Fibroblast of skin of left biceps (primary cell): Measurements from ENCODE around the gene IQUB.
"Not testable (repeated sequence)": the region's sequence is repeated elsewhere in the genome, so short reads cannot be mapped to it uniquely, and the experiment has no call there.

ENCODE experiments used
- DNase-seq, 2 experiments: peaks; one replicate each; pipeline ENCODE4 v3.0.0-alpha.2; 2013; ENCODE audit warnings: low read depth in 2 of 2

The IQUB gene

DNA sequence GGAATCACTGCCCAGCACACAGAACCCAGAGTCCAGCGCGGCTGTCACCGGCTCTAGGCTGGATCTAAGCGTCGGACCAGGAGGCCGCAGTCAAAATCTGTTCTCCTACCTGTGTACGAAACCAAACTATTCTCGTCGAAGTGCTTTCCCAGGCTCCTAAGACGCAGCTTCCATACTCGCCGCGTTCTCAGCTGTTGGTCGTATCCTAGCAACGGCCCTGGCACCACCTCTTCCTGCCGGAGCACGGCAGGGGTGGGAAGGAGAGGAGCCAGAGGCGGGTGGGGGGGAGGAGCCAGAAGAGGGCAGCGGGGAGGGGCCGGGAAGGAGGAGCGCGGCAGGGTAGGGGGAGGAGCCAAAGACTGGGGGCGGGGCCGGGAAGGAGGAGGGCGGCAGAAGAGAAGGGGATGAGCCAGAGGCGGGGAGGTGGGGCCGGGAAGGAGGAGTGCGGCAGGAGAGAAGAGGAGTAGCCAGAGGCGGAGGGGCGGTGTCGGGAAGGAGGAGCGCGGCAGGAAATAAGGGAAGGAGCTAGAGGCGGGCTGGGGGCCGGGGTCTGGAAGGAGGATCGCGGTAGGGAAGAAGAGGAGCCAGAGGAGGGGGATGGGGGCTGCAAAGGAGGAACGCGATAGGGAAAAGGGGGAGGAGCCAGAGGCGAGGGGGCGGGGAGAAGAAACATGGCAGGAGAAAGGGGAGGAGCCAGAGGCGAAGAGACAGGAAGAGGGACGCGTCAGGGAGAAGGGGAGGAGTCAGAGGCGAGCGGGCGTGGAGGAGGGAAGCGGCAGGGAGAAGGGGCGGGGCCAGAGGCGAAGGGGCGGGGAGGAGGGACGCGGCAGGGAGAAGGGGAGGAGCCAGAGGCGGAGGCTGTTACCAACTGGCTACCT is at the start of gene IQUB:
TSS of gene IQUB (minus strand) at position 213 of the 878 bp plus-strand sequence. CDS start 22,255 bp downstream, outside the sequence.
- peak; percentile 88 to 91 for DNase-seq

DNA sequence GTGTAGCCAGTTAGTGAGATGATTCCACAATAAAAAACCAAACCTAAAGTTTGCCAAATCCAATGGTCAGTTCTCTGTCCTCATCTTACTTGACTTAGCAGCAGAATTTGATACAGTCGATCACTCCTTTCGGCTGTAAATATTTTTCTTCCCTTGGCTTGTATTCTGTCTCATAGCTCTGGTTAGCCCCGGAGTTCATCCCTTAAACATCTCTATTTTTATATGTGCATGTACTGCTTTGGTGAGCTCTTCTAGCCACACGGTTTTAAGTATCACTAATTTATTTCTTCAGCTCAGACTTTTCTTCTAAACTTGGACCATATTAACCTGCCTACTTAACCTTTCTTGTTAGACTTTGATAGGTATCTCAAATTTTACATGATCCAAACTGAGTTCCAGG is 49.4 kb upstream of the IQUB start:
- no peak for DNase-seq

DNA sequence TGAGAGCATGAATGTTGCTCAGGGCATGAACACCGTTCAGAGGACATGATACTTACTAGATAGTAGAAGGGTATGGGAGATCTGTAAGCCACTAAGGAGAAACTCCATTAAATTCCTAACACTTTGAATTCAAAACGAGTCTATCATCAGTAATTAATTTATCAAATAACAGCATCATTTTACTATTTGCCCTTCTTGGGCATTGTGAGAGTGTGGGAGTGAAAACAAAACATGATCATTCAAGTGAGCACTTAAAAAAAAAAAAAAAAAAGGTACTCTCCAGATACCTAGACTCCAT is 46.7 kb upstream of the IQUB start:
- DNase-seq = no peak

DNA sequence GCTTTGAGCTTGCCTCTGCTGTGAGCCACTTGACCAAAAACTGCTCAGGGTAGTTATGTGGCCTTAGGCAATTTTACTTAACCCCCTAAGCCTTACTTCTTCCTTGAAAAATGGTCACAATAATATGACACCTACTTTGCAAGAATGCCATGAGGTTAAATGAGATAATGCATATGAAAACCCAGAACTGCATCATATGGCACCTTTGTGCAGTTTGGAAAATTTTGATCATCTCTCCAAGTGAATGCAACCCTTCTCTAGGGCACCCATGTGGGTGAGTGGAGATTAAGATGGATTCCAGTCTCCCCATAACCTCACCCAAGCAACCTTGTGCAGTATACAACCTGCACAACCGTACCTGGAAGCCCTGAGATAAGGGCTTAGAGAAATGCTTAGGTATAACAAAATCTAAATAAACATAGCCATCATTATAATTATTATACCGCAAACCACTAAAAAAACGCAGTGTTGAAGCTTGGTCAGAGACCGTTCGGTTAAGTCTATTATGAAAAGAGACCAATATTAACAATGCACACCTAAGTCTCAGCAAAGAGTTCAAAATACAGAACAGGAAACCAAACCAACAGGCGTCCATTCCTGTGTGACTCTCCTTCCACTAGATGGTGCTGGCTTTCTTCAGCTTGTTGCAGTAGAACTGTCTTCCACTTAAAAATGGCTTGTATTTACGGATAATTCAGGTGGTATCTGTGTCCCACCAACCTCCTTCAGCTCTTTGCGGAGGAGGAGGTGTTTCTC is 46.2 kb upstream of the IQUB start:
- no peak for DNase-seq

DNA sequence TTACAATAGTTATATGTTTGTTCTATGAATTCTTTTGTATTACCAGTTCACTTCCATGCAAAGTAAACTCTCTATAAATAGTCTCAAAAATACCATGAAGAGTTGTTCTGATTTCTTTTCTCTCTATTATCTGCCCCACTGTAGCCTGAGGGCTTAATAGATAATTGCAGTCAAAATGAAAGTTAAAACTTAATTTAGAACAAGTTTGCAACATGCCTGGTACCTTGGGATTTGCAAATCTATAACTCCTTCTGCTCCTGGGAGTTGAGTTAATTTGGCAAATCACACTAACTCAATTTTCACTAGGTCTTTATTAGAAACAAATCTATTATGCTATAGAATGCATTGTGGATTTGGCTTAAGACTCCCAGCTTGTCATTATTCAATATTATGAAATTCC is 45.0 kb upstream of the IQUB start:
- no peak for DNase-seq

DNA sequence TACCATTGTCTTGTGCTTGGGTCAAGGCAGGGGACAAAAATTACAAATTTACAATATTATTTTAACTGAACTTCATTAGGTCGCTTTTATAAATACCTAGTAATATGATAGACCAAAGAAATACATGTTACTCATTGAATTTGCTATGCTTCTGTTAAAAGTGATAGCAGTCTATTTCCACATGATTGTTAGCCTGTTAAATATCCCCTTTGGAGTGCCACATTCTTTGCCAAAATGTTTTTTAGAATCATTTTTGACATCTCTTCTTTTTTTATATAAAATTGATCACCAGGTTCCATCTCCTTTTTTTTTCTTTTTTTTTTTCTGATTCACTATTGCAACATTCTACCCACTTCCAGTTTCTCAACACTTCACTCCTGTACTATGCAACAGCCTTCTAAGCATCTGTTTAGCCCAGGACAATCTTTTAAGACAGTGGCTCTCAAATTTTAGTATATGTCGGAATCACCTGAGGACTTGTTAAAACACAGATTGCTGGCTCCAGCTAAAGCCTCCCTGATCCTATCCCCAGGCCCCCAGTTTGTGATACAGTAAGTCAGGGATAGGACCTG is 39.6 kb upstream of the IQUB start:
- no peak for DNase-seq

DNA sequence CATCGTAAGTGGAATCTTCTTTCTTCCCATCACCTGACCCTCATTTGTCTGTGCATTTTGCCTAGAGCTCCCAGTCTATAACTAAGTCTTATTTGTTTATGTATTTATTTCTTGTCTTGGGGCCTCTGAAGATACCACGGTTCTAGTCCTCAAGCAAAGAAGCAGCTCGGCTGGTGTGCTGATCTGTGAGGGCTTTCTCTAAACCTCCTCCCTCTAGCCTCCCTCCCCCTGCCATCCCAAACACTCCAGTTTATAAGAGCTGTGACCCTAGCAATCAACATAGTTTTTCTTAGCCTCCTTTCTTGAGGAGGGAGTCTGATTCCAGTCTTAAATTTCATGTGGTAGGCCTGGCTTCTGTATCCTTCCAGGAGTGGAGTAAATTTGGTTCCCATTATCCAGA is 38.9 kb upstream of the IQUB start:
- DNase-seq = no peak

DNA sequence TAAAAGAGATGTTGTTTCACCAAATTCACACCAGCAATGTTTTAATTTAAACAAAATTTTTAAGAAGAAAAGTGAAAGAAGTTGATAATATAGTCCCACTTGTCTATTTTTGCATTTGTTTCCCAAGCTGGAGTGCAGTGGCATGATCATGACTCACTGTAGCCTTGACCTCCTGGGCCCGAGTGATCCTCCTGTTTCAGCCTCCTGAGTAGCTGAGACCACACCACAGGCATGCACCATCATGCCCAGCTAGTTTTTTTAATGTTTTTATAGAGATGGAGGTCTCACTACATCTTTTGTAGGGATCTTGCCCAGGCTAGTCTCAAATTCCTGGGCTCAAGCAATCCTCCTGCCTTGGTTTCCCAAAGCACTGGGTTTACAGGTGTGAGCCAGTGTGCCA is 37.3 kb upstream of the IQUB start:
- no peak for DNase-seq

DNA sequence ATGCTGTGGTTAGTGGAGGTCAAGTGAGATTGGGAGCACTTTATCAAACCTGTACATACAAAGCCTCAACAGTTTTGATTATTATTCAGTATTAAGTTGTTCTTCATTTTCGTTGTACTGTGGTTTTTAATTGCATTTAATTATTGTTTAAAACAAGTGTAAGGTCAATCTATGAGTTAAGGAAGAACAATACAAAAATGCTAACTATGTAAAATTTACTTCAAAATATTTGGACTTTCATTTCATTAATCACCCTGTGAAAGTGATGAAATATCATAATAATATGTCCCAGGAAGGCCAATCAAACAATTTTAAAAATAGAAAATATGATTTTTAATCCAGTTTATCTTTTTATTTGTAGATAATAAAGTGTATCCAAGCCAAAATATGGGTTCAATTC is 36.8 kb upstream of the IQUB start:
- DNase-seq = no peak

DNA sequence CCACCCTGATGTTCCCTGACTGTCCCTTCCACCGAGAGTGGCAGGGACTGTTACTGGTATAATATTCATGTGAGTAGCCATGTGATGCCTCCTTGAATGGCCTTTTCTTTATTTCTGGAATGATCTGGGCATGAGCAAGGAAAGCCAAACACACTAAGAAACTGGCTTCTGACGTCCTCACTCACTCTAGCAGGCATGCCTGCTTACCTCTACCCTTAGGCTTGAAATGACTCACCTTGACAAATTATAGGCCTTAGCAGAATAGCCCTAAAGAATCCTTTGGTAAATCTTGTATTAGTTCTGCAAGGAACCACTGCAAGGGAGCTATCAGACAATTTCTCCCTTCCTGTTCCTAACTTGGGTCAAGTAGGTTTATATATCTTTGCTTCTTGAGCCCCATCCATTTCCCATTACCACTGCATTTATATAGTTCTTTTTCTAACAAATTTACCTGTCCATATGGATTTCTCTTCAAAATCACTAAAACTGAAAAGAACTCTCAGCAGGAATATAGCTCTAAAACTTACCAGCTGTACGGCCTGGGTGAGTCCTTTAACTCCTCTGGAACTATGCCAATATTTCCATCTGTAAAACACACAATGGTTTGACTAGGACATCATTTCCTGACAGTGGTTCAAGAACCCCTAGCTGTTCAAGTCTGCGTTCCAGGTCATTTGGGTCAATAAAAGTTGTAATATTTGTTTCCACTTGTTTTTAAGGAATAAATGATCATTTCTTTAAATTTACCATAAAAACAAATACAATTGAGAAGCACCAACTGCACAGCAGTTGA is 36.2 kb upstream of the IQUB start:
- DNase-seq = no peak

DNA sequence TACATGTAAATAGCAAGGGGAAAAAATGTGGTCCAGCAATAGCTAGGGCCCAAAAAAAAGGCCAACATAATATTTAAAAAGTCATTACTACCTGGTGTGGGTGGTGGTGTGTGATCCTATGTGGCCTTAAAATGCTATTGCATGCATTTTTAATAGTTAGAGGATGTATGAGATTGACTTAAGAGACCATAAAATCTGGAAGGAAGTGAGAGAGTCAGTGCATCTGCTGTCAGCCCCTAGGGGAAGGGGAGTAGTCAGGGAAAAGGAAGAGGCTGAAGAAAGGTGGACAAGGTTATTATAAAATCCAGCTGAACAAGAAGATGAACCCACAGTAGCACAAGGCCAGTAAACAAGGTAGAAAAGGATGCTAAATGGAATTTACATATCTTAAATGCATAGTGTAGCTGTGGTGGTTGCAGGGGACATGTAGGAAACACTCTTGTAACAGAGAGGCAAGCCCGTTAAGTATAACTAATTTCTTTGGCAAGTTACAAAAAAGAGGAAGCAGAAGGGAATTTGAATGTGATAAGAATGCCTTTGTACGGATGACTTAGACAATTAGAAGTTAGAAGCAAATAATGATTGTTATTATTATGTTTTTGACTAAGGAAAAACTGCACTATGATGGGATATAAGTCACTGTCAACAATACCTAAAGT is 35.1 kb upstream of the IQUB start:
- no peak for DNase-seq

DNA sequence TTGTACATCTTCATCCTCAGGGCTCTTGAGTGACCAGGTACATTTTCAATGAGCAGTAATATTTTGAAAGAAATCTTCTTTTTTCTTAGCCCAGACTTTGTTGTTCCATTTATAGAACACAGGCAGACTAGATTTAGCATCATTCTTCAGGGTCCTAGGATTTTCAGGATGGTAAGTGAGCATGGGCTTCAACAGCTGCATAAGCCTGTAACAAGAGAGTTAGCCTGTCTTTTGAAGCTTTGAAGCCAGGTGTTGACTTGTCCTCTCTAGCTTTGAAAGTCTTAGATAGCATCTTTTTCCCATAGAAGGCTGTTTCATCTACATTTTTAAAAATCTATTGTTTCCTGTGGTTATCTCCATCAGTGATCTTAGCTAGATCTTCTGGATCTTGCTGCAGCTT is 27.7 kb upstream of the IQUB start:
- no peak for DNase-seq

DNA sequence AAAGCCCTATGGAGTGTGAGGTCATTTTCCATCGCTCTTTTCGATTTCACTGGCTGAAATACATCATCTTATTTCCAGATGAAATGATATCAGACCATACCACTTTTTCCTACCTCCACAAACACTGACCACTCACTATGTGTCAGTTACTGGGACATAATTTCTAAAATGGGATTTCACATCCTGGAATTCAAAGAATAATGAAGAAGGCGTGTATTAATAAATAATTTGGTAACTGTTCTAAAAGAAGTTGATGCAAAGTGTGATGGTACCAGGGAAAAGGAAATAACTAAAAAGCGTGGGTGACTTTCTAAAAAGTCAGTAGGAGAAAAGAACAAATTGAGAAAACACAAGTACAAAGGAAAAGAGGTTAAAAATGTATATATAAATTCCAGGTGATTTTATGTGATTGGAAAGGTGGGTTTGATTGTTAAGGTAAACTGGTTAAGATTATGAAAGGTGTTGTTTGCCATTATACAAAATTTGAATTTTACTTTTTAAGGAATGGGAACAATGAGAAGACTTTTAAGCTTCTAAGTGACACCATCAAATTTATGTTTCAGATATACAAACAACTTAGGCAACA is 24.0 kb upstream of the IQUB start:
- no peak for DNase-seq

DNA sequence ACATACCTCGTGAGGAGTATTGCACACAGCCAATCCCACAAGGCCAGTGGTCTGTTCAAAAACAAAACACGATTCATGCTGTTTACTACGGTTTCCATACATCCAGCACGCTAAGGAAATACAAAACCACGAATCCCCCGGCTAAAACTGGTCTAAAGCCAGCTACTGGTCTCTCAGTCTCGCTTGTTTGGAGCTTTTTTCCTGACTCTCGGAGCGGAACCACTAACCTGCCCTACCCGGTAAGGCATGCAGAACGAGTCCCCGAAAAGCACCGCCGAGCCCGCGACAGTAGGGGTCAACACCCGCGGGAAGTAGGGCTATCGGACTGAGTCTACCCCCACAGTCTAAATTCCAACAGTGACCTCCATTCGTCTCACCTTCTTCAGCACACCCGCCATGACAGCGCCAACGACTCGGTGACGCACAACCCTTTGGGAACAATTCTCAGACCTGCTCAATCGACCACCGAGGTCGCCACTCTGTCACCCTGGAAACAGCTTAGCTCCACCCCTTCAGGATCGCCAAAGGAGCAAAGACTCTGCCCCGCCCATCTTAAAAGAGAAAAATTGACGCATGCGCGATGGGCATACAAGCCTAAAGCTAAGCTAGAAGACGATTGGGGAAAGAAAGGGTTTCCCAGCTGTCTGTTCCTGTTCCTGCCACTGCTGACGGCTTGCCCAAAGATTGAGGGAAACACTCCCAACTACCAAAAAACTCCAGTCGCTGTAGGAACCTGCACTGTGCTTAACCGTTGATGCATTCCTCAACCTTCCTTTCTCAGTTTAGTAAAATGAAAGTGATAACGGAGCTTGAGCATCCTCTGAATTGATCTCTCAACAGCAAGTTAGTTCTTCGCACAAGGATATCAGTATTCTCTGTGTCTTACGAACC is 23.2 kb upstream of the IQUB start, which contains the start of gene NDUFA5:
TSS of gene NDUFA5 (minus strand) at position 421 of the 891 bp plus-strand sequence. CDS start at position 398, 23 bp downstream.
- peak; percentile 97 to 98 for DNase-seq

DNA sequence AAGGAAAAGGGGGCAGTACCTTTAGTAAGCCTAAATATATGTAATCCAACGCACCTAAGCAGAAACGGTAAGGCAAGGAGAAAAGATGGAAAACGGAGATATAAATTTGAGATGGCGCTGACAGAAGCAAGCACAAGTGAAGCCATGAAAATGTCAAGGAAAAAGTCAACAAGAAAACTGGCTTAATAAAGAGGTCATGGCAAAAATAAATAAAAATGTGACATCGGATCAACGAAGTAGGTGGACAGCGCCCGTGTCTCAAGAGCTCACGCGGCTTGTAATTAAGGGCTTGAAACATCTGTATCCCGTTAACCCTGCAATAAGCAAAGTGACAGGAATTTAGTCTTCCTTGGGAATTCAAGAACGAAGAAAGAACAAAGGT is 22.6 kb upstream of the IQUB start:
- no peak for DNase-seq

DNA sequence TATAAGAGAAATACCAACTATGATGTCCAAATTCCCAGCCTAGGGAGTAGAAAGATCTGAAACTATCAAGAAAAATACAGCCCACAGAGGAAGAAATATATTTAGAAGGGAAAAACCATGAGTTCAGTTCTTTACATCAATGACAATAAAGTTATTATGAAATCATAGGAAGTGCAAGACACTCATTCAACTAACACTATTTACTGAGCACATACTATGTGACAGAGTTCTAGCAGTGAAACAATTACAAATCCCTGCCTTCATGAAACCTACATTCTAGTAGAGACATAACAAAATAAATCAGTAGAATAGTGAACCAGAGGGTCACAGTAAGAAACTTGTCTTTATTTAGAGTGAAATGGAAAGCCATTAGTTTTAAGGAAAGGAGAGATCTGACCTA is 21.1 kb upstream of the IQUB start:
- DNase-seq = no peak

DNA sequence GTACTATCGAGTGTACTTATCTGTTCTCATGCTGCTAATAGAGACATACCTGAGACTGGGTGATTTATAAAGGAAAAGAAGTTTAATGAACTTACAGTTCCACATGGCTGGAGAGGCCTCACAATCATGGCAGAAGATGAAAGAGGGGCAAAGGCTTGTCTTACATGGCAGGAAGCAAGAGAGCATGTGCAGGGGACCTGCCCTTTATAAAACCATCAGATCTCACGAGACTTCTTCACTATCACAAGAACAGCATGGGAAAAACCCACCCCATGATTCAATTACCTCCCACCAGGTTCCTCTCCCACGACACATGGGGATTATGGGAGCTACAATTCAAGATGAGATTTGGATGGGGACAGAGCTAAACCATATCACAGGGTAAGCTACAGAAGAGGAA is 18.8 kb upstream of the IQUB start:
- no peak for DNase-seq

DNA sequence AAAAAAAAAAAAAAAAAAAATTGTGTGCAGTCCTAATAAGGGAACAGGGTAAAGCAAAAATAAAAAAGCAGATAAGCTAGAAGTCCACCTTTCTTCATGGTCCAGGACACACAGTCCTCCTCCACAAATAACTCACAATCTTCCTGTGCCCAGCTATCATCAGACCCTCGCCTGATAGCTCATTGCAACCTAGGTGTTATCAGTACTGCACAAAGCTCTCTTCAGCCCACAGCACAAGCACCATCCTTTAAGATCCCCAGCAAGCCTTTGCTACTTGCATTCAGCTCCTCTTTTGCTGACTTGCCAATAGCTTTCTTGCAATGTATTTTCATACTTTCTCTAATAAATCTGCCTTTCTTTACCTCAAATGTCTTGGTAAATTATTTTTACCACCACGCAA is 18.2 kb upstream of the IQUB start:
- no peak for DNase-seq

DNA sequence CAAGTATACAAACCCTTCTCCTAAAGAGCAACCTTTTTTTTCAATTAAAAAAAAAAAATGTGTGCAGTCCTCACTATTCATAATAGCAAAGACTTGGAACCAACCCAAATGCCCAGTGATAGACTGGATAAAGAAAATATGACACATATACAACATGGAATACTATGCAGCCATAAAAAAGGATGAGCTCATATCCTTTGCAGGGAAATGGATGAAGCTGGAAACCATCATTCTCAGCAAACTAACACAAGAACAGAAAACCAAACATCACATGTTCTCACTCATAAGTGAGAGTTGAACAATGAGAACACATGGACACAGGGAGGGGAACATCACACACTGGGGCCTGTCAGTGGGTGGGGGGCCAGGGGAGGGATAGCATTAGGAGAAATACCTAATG is 17.7 kb upstream of the IQUB start:
- not testable (repeated sequence) for DNase-seq

DNA sequence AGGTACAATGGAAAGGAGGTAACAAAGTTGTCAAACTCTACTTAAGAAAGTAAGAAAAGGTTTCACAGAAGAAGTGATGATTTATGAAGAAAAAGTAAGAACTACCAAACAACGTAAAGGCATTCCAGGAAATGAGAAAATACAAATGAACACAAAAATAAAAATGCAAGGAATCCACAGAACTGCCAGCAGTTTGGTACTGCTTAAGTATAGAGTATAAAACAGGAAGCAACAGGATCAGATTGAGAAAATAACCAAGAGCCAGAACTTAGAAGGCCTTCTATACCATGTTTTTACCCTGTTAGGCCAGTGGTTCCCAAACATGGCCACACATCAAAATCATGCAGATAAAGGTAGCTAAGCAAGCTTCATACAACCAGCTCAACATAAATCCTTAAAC is 14.0 kb upstream of the IQUB start:
- DNase-seq = no peak
